HG03558 (cell line): ENCODE measurements around the gene FAM200A.
"Not testable (repeated sequence)": the region's sequence is repeated elsewhere in the genome, so short reads cannot be mapped to it uniquely, and the experiment has no call there.

Experiments
- ATAC-seq: cut with Tn5 transposase; IDR thresholded peaks from one replicate; pipeline ENCODE4 v1.9.1; 2021; ENCODE audit warnings: moderate number of reproducible peaks; ENCODE audit not compliant: unreplicated experiment; ENCODE audit errors: extremely low read depth

Gene FAM200A

DNA sequence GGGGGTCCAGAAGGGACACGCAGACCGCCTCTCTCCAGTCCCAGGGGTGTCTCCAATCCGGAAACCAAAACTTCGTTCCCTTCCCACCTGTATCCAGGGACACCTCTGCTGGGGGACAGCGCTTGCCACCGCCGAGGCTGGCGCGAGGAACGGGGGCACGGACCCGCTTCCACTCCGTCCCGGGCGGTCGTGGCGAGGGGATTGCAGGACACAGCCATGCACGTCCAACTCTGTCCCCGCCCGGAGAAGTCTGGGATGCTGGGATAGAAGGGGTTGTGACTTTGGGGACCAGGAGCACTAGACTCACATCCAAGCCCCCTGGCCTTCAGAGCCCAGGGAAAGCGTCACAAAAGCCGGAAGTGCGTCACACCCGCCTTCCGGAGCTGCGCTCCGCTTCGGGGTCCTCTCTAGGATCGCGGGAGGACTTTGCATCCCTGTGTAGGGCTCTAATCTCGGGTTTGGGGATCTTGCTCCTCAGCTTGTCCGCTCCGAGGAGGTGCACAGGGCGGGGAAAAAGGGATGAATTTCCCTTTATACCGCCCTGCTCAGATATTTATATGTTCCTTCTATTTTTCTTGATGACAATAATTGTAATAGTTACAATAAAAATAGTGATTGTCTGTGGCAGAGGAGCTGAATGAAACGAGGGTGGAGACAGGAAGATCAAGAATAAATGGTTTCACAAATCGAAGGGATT, at the start of gene FAM200A:
Gene FAM200A, minus strand, starts transcription at position 348 of the 697 bp plus-strand sequence. CDS start 3,707 bp downstream, outside the sequence.
- peak; percentile 76 for ATAC-seq

DNA sequence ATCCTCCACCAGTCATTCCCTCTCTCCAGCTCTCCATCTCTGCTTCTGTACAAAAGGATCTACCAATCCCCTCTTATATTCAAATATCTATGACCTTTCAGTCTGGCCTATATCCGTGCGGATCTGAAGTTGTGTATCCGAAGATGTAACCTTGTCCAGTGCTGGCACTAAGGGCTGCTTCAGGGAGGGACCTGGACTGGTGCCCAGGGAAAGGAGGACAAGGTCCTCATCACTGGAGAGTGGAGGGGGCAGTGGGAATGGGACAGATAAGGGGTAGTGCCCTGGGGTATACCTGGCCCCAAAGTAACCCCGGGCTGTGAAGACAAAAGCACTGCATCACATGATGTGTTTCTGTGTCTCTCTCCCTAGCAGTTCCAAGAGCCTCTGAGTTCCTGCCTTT, 47.9 kb upstream of the FAM200A start:
- ATAC-seq = no peak

DNA sequence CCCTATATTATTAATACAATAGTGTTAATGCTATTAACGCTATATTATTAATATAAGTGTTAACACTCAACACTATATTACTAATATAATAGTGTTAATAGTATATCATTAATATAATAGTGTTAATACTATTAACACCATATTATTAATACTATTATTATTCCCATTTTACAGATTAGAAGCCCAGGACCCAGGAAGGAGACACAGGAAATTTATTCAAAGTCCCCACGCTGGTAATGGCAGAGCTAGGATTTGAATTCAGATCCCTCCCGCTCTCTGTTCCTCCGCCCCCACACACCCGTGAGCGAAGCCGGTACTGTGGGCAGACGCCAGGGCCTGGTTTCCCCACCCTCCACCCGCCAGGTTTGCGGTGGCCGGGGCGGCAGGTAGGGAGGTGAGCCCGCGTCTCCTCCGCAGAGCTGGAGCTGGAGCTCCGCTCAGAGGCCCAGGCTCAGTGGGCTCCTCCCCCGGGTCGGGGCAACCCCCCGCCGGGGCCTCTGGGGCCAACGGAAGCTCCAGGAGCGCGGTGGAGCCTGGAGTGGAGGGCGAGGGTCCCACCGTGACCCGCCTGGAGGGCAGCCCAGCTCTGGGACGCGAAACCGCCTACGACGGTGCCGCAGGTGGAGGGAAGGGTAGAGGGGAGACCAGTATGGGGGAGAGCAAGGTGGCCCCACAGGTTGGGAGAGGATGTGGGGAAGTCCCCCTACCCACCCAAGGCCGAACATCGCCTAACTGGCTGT, 46.0 kb upstream of the FAM200A start, which contains the start of gene TMEM225B:
Gene TMEM225B, plus strand, starts transcription at position 506 of the 740 bp plus-strand sequence. CDS start 6,122 bp downstream, outside the sequence.
- ATAC-seq = no peak

DNA sequence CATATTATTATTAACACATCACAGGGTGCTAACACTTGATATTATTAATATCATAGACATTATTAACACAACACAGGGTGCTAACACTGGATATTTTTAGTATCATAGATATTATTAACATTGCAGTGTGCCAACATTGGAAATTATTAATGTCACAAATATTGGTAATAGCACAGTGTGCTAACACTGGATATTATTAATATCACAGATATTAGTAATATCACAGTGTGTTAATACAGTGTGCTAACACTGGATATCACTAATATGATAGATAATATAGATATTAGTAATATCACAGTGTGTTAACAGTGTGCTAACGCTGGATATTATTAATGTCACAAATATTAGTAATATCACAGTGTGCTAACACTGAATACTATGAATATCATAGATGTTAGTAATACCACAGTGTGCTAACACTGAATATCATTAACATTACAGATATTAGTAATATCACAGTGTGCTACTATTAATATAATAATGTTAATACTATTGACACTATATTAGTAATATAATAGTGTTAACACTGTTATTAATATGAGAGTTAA, 44.6 kb upstream of the FAM200A start:
- ATAC-seq = no peak

DNA sequence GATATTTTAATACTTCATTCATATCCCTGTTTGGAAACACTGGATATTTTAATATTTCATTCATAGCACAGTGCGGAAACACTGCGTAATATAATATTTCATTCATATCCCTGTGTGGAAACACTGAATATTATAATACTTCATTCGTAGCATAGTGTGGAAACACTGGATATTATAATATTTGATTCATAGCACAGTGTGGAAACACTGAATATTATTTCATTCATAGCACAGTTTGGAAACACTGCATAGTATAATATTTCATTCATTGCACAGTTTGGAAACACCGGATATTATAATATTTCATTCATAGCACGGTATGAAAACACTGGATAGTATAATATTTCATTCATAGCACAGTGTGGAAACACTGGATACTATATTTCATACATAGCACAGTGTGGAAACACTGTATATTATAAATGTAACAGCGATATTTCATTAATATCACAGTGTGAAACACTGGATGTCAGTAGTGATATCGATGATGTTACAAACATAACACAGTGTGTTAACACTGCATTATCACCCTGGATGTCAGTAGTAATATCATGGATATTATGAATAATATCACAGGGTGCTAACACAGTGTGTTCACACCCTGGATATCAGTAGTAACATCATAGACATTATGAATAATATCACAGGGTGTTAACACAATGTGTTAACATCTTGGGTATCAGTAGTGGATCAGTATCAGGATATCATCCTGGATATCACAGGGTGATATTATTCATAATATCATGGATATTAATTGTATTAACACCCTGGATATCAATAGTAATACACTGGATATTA, 43.2 kb upstream of the FAM200A start:
- ATAC-seq = no peak

DNA sequence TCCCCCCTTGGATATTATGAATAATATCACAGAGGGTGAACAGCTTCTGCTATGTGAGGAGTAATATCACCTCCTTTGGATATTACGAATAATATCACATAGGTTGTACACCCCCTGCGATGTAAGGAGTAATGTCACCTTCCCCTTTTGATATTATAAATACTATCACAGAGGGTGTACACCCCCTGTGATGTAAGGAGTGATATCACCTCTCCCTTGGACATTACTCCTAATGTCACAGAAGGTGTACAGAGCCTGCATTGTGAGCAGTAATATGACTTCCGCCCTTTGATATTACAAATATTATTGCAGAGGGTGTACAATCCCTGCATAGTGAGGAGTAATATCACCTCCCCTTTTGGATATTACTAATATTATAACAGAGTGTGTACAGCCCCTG, 37.0 kb upstream of the FAM200A start:
- ATAC-seq = no peak

DNA sequence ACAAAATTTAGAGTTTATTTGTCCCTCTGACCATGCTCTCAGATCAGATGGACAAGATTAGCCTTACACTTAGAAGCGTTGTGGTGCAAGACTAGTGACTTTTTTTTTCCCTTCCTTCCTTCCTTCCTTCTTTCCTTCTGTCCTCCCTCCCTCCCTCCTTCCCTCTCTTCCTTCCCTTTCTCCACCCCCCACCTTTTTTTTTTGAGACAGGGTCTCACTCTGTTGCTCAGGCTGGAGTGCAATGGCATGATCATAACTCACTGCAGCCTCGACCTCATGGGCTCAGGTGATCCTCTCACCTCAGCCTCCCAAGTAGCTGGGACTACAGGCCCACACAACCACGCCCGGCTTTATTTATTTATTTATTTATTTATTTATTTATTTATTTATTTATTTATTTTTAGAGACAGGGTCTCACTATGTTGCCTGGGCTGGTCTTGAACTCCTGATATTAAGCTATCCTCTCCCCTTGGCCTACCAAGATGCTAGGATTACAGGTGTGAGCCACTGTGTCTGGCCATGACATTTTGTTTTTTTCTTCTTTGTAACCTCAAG, 28.9 kb upstream of the FAM200A start:
- not testable (repeated sequence) for ATAC-seq

DNA sequence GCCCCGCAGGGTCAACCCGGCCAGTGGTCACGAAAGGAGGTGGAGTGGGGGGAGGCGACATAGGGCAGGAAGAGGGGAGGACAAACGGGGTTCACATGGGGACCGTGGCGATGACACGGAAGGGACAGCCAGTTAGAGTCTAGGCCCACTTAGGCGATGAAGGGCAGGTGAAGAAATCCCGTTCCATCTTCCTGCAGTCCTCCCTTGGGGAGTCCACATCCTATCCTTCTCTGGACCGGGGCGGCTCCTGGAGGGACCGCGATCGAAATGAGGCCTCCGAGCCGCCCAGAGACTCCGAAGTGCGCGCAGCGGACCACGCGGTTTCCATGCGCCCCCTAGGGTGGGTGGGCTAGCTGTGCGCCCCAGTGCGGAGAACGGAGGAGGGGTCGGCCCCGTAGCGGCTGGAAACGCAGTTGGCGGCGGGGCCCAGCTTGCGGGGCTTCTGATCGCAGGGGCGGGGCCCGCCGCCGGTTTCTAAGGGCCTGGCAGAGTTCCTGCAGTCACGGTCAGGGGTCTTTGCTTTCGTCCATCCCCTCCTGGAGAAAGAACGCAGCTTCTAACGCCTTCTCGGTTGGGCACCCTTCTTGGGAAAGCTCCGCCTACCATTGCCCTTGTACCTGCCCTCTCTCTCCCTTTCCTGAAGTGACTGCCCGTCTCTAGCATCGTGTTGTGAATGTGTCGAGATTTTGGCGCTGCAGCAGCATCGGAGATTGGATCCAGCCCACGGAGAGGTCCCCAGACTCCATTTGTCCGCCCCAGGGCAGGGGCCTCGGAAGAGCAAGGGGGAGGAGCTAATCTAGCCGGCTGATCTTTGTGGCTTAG, 28.3 kb upstream of the FAM200A start:
- ATAC-seq = no peak

DNA sequence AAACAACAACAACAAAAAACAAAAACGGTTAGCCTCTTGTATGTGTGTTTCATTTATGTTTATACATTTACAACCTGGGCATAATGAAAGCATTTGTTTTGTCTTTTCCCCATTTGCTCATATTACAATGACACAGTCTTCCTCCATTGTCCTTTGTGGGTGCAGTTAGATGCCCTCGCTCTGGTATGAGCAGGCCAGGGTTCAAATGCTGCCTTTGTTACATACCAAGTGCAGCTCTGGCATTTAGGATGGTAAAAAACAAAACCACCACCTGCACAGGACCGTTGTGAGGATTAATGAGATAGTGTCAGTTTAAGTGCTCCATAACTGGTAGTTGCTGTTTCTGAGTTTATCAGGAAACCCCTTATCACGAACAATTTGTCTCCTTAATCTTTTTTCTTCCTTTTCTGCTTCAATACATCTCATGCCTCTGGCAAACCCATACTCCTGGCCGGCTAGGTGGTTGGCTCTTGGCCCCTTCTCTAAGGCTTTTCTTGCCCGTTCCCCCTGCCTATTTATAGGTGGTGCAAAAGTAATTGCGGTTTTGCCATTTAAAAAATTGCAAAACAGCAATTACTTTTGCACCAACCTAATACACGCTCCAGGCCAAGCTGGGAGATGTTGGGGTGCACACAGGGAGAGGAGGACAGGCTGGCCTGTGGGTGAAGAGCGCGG, 27.5 kb upstream of the FAM200A start:
- ATAC-seq = no peak

DNA sequence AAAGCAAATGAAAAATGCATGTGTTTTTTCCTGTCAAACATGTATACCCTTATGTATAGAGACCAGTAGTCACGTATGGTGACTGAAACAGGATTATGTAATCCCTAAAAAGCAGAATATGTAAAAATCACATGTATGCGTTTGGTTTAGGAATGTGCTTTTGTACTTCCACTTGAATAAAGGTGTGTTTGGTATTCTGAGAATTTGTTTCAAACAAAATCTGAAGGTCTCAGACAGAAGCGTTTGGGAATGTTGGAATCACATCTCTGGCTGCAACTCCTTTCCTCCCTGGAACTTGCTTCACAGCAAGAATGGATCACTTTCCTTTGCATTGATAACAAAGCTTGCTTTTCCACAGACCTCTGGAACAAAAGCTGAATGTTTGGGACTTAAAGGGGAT, 24.3 kb upstream of the FAM200A start:
- ATAC-seq = no peak

DNA sequence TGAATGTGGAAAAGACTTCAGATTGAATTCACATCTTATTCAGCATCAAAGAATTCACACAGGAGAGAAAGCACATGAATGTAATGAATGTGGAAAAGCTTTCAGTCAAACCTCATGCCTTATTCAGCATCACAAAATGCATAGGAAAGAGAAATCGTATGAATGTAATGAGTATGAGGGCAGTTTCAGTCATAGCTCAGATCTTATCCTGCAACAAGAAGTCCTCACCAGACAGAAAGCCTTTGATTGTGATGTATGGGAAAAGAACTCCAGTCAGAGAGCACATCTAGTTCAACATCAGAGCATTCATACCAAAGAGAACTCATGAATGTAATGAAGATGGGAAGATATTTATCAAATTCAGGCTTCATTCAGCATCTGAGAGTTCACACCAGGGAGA, 21.3 kb upstream of the FAM200A start:
- ATAC-seq = no peak

DNA sequence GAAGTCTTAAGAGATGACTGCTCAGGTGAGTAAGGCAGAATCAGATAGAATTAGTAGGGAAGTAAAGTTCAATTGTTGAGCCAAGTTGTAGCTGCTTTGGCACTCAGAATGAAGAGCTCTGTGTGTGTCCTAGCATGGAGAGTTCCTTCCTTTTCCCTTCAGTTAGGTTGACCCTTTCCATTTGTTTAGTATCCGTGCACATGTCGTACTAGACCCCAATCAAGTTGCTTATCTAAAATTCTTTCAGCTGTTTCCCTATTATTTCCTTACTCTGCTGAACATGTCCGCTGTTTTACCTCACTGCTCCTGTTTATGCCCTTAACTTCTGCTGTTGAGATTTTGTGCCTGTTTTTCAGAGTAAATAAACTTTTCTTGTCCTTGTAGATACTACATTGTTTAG, 19.9 kb upstream of the FAM200A start:
- no peak for ATAC-seq

DNA sequence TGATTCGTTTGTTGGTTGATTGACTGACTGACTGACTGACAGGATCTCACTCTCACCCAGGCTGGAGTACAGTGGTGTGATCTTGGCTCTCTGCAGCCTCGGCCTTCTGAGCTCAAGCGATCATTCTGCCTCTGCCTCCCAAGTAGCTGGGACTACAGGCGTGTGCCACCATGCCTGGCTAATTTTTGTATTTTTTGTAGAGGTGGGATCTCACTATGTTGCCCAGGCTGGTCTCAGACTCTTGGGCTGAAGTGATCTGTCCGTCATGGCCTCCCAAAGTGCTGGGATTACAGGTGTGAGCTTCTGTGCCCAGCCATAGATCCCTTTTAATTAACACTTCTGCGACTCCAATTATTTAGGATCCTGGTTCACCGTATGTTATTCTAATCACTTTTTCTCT, 16.9 kb upstream of the FAM200A start:
- ATAC-seq = not testable (repeated sequence)

DNA sequence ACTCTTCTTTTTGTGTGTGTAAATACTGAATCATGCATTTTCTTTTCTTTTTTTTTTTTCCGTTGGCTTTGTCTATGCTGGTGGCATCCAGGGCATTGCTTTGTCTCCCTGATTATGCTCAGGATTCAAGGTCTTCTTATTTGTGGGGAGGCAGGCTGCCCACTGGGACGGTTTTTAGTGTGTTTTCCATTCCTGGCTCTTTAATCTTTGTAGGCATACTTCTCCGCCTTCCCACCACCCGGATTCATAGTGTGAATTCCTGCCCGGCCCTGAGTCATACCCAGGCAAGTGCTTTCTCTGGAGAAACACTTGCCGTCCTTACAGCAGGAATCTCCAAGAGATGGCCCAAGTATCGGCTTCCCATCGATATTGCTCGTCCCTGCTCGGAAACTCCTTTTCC, 11.7 kb upstream of the FAM200A start:
- ATAC-seq = no peak

DNA sequence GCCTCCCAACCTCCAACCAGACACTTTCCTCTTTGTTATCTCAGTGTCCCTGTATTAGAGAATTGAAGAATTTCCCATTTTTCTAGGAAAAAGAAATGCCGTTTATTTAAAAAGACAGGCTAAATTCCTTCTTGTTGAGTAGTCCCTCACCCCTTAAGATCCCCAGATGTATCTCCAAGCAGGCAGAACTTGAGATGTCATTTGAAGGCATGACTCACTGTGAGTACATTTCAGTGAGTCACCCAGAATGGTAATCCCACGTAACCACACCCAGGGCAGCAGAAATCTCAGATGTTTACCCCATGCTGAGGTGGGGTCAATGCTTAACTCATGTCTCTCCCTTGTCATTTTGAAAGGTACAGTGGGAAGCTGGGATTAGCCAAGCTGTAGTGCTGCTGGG, 10.9 kb upstream of the FAM200A start:
- ATAC-seq = no peak

DNA sequence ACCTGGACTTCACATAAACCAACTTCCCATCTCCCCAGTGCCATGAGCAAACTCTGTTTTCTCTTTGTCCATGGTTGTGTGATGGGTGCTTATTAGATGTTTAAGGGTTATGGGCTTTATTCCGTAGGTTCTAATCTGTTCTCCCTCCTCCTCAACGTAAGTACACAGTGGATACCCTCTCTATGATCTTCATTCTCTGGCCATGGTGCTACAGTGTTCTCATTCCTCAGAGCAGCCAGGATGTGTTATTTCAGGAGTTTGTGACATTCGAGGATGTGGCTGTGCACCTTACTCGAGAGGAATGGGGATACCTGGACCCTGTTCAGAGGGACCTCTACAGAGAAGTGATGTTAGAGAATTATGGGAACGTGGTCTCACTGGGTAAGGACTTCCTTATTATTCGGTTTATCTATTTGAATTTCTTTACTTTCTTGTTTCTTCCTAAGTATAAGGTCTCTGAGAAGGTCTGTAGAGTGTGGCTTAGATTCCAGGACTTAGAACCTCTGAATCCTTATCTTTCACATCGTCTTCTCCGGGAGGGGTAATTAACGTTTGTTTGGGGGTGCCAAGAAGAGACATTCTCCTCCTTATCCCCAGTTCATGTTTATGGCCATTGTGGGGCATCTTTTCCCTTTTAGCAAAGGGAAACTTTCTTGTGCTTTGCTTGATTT, 10.3 kb upstream of the FAM200A start:
- no peak for ATAC-seq

DNA sequence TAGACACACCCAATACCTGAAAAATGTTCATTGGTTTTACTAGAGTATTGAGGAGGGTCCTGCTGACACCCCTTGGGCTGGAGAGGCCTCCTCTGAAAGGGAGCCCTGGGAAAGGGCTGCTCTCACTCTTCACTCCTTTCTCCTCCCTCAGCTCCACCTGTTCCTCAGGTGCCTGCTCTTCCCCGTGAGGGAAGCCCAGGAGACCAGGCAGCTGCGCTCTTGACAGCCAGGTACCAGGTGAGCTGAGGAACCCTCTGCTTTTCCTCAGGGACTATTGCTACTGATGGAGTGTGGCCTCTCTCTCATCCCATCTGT, 9.8 kb upstream of the FAM200A start:
- ATAC-seq = no peak

DNA sequence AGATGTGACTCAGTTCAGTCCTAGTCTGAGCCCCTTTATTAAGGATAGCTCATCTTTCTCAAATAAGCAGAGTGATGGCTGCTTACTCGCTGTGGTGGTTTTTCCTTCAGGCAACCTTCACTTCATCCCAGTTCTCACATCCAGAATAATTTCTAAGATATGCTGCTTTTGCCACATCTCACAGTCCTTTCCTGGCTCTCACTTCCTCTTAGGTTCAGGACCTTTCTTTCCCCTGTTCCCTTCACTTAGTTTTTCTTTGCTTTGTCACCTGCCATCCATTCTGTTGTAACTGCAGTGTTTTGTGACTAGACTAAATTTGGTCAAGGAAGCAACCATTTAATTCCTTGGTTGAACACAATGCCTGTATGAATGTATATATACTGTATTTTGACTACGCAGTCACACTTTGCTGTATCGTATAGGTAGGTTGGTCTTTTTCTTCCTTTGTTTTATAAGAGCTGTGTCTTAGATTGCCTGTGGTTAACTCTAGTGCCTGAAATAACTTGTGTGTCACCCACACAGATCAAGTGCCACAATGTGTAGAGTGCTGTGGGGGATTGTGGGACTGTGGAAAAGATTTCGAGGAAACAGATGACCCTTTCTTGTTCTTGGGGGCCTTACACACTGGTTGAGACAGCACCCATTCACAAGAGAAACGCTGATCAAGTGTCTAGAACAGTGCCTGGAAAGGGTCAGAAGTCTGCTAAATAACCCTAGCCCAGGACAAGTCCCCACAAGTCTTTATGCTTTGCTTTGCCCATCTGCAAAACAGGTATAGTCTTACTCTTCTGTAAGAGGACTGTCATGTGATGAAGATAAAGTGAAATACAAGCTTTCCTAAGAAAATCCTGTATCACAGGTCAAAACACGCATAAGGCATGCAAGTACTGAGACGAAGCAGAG, 9.2 kb upstream of the FAM200A start:
- ATAC-seq = no peak
